Erythroblast (primary cell): ENCODE measurements around the gene VPS11.
A peak's percentile ranks its signal among the peaks of the same experiment; 100 is the strongest.

ENCODE experiments used
- GATA1 ChIP-seq: IDR thresholded peaks from 2 replicates; pipeline ENCODE4 v1.6.1; 2011; ENCODE audit warnings: low read depth, mild to moderate bottlenecking, control low read depth, low read length, moderate library complexity
- POLR2A ChIP-seq: IDR thresholded peaks from 2 replicates; pipeline ENCODE4 v1.6.1; 2011; ENCODE audit warnings: mild to moderate bottlenecking, low read length

DNA sequence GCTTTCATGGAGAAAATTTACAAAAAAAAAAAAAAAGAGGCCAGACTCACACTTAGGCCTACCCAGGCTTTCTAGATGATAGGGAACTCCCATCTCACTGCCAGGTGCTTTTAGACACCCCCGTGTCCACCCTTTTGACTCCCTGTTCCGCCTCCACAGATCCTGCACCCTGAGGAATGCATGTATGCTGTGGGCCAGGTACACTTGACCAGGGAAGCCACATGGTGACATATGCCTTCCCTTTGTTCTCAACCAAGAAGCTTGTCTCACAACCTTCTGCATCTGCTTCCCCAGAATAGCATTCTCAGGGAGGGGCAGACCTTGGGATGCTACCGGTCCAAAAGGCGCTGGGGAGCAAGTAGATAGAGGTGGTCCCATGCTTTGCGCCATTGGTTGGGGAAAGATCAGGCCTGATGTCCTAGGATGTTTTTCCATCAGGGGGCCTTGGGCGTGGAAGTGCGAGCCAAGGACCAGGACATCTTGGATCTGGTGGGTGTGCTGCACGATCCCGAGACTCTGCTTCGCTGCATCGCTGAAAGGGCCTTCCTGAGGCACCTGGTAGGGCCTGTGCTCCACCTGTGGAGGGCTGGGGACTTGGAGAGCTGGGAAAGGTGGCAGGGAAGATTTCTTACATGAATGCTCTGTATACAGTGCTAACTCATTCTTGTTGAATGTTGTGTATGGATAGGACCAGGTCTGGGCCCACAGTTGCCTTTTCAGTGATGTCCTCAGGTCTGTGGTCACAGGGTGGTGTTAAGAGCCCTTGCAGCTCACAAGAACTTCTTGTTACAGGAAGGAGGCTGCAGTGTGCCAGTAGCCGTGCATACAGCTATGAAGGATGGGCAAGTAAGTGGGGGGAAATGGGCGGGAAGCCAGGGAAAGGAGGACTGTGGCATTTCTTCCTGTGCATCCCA, 24.6 kb downstream of the VPS11 start:
- peak; percentile 21 for TF ChIP-seq POLR2A
- TF ChIP-seq GATA1, result no peak
